GOT3 (cell line): Measurements from ENCODE around the gene ZBTB43.
"Not testable (repeated sequence)": the region's sequence is repeated elsewhere in the genome, so short reads cannot be mapped to it uniquely, and the experiment has no call there.

ENCODE experiments used
- DNase-seq: peaks from one replicate; lab custom pipeline; 2025; ENCODE audit warnings: mixed read lengths; lab: John Stamatoyannopoulos, UW

ZBTB43 gene

DNA sequence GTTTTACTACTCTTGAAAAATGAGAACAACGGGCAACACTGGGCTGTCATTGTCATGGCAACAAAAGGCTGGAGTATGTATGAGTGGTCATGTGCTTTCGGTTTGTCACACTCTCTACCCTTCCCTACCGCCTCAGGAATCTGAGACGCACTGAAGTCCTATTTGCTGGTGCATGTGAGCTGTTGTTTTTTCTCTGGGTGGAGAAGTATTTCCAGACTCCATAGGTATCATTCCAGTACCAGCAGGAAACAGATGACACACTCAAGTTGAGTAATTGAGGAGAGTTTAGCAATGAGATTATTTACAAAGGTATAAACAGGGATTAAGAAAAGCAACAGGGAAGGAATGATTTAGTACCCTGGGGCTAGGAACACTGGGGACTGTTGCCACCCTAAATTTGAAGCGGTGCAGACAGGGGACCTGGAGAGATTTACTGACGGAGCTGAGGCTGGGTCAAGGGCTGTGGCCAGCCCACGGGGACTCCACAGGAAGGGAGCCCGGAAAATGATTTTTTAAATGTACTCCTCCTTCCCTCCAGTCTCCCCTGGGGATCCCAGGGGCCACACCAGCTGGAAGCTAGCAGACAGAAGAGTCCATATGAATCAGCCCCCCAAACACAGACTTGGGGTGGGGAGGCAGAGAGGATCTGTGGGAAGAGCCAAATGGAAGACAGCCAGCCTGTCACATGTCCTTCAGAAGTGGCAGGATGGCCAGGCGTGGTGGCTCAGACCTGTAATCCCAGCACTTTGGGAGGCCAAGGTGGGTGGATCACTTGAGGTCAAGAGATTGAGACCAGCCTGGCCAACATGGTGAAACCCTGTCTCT, 13.2 kb upstream of the ZBTB43 start:
- no peak for DNase-seq

DNA sequence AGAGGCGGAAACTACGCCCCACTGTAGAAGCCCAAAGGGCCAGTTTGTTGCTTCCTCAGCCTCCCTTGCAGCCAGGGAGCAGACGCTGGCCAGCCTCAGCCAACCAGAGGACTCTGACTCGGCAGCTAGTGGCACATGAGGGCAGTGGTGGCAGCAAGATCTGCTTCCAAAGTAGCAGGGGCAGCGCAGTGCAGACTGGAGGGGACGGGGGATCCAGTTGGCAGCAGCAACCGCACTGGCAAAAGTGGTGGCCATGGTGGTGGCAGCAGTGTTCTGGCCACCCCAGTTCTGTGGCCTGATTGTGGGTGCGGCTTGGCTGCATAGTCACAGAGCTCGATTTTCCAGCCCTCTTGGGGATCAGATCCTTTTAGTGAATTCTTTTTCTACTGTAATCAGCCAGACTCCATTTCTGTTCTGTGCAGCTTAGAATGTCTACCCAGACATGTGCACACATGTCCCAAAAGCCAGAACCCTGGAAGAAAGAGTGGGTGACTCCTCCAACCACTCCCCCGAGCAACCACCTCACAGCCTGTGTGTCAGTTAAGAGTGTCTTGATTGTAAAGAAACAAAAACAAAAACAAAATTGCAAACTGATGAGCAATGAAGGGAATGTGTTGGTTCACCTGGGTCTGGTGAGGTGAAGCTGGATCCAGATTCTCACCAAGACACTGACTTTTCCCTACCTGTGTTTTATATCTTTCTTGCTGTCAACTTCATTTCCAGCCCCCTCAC, 11.0 kb upstream of the ZBTB43 start:
- no peak for DNase-seq

DNA sequence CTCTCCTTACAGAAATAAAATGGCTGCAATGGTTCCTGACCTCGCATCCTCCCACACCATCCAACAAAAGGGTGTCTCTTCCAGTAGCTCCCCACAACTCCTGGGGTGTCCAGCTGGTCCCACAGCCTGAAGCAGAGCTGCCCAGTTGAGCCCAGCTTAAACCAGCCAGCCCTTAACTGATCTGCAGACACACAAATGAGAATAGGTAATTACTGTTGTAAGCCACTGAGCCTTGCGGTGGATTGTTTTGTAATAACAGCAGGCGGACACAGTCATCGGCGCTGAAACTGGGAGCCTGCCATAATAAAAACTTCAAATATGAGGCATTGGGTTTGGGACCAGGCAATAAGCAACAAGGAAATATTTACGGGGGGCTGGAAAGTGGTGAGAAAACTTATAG, 10.4 kb upstream of the ZBTB43 start:
- DNase-seq = no peak

DNA sequence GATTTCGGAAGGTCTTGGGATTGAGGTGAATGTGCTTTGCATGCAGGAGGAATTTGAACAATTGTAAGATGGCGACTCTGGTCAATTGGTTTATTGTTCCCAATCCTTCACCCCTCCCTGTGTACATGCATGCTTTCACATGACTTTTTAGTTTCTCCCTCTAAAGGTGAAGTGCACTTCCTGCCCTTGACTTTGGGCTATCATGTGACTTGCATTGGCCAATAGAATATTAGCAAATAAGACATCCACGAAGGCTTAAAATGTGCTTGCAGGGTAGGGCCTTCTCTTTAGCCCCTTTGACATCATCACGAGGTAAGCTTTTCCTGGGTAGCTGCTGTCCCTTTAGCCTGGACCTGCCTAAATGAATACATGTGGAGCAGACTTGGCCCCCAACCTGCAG, 8.1 kb upstream of the ZBTB43 start:
- DNase-seq = no peak

DNA sequence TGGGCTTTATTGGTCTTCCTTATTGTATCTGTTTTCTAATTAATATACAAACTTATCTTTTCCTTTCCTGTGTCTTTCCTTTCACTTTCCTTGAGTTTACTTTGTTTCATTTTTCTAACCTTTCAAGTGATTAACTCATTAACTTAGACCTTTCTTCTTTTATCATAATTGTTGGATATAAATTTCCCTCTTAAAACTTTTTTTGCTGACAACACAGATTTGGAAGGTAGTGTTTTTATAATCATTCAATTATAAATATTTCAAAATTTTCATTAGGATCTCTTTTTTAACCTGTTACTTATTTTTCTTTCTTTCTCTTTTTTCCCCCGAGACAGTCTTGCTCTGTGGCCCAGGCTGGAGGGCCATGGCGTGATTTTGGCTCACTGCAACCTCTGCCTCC, 6.9 kb upstream of the ZBTB43 start:
- no peak for DNase-seq

DNA sequence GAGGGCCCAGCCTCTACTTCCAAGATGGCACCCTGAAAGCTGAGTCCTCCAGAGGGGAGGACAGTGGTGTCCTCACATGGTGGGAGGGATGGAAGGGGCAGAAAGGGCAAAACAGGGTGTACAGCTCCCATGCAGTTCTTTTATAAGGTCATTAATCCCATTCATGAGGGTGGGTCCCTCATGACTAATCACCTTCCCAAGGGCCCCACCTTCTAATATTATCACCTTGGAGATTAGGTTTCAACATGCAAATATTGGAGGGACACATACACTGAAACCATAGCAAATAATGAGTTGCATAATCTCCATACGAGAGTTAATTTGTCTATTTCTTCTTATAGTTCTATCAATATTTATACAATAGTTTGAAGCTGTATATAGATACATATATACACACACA, 5.8 kb upstream of the ZBTB43 start:
- no peak for DNase-seq

DNA sequence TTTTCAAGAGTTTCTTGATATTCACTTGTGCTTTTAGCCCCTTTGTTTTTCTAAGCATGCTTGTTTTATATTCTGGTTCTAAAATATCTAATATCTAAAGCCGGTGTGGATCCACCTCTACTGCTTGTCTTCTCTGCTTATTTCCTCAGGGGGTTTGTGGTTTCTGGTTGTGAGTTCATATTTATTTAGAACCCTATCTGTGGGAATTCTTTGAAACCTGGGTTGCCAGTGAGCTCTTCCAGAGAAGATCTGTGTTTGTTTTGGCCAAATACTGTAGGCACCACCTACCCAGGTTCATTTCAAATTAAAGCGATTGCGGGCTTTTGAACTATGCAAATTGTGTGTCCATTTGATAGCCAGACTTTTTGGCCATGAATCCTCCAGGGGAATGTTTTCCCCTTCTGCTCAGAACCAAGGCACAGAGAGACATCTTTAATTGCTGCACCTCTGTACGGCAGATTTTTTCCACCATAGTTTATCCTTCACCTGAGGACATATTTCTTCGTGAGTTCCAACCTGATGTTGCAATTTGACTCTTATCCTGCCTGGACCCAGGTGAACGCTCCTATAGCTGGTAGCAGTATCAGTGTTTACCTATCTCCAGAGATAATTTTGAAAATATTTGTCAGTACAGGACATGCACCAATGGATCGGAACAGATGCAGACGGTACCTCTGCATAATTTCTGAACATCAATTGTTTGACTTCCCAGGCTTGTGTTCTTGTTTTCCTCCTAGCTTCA, 2.4 kb upstream of the ZBTB43 start:
- no peak for DNase-seq

DNA sequence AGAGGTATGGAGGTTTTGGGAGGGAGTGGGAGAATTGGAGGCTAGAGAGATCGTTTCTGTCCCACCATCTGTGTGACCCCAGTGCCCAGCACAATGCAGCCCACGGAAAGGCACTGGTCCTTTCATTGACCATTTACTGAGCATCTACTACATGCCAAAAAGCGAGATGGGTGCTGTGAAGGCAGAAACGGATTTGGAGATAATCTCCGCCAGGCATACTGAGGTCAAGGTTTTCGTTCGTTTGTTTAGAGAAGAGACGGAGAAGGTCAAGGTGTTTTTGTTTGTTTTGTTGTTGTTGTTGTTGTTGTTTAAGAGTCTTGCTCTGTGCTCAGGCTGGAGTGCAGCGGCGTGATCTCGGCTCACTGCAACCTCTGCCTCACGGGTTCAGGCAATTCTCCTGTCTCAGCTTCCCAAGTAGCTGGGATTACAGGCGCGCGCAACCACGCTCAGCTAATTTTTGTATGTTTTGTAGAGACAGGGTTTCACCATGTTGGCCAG, 593 bp upstream of the ZBTB43 start:
- no peak for DNase-seq

DNA sequence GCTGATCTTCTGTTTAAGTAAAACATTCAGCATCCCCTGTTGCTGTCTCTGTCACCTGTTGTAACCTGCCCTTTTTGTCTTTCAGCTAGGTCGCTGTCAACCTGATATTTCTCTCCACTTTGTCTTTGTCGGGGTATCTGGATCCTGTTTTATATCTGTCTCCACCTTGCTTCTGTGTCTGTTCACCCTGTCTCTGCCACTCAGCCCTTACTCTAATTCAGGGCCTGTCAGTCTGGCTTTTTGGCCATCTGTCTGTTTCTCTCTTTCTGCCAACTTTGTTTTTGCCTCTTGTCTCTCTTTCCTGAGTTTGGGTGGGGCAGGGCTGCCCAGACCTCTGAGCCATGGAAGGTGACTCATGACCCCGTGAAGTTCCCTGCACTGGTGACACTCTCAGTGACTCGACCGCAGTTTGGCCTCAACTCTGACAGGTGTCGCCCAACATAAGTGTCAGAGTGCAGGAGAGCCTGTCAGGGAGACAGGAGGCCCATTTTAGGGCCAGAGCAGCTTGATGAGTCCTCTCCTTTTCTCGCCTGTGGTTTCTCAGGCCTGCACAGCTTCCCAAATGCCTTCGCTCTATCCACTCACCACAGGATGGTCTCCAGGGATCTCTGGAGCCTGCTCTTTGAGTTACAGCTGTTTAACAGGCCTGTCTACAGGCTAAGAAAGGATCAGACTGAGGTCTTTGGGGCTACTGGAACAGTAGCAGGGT, 868 bp downstream of the ZBTB43 start:
- no peak for DNase-seq

DNA sequence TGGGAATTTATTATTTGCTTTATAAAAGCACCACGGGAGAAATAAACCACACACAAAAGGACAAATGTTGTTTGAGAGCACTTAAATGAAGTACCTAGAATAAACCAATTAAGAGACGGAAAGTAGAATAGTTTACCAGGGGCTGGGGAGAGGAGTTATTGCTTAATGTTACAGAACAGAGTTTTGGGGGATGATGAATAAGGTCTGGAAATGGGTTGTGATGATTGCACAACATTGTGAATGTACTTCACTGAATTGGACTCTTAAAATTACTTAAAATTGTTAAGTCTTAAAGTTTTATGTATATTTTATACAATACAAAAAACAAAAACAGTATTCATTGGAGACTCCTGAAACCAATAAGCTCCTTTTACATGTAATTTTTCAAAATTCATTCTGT, 1.5 kb downstream of the ZBTB43 start:
- no peak for DNase-seq

DNA sequence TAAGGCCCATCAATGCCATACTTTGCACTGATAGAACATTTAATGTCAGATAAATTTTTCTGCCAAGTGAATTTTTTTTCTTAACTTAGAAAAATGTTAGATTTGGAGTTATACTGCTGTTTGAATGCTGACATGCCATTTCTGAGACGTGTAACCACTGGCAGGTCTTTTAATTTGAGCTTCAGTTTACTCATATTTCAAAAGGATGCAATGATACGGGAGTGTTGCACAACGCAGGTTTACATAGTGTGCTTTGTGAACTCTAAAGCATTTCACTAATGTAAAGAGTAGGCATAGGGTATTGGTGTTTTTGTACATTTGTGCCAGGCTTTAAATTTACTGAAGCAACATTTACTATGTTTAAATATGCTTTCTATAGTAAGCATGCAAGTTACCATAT, 4.2 kb downstream of the ZBTB43 start:
- DNase-seq = no peak

DNA sequence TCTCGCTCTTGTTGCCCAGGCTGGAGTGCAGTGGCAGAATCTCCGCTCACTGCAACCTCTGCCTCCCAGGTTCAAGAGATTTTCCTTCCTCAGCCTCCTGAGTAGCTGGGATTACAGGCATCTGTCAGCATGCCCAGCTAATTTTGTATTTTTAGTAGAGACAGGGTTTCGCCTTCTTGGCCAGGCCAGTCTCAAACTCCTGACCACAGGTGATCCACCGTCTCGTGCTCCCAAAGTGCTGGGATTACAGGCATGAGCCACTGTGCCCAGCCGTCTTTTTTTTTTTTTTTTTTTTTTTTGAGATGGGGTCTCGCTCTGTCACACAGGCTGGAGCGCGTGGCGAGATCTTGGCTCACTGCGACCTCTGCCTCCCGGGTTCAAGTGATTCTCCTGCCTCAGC, 5.4 kb downstream of the ZBTB43 start:
- DNase-seq = not testable (repeated sequence)

DNA sequence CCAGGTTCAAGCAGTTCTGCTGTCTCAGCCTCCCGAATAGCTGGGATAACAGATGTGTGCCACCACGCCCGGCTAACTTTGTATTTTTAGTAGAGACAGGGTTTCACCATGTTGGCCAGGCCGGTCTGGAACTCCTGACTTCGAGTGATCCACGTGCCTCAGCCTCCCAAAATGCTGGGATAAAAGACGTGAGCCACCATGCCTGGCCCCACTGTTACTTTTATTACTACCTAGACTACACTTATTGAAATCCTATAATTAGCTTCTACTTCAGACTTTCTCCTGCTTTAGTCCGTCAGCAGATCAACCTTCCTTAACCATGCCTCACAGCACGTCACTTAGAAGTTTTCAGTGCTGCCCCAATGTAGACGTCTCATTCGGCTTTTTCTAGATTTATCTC, 8.2 kb downstream of the ZBTB43 start:
- no peak for DNase-seq

DNA sequence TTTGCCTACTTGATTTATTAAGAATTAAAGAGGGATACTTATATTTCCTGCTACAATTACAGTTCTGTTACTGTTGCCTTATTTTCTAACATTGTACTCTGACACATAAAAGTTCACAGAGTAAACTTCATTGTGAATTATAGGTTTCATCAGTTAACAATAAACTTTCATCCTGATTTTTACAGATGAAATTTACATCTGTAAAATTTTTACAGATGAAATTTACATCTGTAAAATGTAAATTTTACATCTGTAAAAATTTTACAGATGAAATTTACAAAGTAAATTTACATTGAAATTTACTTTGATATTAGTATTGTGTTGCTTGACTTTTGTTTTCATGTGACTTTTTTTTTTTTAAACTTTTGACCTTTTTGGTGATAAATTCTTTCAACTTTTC, 9.3 kb downstream of the ZBTB43 start:
- no peak for DNase-seq

DNA sequence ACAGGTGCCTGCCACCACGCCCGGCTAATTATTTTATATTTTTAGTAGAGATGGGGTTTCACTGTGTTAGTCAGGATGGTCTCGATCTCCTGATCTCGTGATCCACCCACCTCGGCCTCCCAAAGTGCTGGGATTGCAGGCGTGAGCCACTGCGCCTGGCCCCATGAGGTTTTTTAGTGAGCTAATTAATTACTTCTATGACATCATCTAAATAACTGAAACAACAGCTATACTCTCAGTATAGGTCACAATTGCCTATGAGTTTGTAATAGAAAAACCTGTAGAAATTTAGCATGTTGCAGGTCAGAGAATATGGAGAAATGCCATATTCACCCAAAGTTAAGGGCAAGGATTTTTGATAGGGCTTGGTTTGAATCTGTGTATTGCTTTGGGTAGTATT, 12.8 kb downstream of the ZBTB43 start:
- not testable (repeated sequence) for DNase-seq

DNA sequence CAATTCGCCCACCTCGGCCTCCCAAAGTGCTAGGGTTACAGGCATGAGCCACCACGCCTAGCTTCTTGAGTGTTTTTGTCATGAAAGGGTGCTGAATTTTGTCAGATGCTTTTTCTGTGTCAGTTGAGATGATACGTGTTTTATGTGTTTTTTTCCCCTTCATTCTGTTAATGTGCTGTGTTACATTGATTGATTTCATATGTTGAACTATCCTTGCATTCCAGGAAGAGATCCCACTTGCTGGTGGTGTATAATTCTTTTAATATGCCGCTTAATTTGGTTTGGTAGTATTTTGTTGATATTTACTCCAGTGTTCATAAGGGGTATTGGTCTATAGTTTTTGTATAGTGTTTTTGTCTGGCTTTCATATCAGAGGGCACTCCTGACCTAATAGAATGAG, 13.6 kb downstream of the ZBTB43 start:
- DNase-seq = no peak

DNA sequence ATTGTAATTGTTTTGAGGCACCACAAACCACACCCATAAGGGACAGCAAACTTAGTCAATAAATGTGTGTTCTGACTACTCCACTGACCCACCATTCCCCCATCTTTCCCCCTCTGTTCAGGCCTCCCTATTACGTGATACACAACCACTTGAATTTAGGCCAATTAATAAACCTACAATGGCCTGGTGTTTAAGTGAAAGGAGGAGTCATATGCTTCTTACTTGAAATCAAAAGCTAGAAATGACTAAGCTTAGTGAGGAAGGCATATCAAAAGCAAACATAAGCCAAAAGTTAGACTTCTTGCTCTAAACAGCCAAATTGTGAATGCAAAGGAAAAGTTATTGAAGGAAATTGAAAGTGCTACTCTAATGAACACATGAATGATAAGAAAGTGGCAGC, 14.6 kb downstream of the ZBTB43 start:
- no peak for DNase-seq

DNA sequence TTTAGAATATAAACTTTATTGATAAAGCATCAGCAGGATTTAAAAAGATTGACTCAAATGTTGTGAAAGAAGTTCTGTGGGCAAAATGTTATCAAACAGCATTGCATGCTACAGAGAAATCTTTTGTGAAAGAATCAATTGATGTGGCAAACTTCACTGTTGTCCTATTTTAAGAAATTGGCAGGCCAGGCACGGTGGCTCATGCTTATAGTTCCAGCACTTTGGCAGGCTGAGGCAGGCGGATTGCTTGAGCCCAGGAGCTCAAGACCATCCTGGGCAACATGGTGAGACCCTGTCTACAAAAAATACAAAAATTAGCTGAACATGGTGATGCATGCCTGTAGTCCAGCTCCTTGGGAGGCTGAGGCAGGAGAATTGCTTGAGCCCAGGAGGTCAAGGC, 17.4 kb downstream of the ZBTB43 start:
- no peak for DNase-seq

DNA sequence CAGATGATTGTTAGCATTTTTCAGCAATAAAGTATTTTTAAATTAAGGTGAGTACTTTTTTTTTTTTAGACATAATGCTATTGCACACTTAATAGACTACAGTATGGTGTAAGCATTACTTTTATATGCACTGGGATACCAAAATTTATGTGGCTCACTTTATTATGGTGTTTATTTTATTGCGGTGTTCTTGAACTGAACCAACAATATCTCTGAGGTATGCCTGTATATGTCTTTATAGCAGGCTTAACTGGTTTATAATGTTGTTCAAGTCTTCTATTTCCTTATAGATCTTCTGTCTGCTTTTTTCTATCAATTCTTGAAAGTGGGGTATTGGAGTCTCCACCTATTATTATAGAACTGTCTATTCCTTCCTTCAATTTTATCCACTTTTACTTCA, 18.0 kb downstream of the ZBTB43 start:
- no peak for DNase-seq

DNA sequence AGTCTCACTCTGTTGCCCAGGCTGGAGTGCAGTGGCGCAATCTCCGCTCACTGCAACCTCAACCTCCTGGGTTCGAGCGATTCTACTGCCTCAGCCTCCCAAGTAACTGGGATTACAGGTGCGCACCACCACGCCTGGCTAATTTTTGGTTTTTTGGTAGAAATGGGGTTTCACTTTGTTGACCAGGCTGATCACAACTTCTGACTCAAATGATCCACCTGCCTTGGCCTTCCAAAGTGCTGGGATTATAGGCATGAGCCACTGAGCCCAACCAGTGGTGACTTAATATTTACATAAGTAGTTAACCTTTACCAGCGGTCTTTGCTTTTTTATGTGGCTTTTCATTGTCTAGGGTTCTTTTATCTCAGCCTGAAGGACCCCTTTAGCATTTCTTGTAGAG, 19.2 kb downstream of the ZBTB43 start:
- DNase-seq = not testable (repeated sequence)

DNA sequence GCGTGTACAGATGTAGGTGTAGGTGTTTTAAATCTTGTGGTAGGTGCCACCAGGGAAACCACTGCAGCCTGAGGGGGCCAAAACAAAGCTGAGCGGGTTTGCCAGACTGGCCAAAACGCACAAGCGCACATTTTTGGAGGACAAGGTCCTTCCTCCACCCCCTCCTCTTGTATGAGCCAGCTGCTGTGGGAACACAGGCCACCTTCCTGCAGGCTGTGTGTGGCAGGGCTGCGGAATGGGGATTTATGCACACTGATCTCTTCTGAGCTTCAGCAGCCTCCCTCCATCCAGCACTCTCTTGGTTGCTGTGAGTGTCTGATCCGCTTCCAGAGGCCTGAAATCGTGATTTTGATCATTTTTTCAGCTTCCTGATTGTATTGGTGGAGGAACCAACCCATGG, 22.4 kb downstream of the ZBTB43 start:
- no peak for DNase-seq

DNA sequence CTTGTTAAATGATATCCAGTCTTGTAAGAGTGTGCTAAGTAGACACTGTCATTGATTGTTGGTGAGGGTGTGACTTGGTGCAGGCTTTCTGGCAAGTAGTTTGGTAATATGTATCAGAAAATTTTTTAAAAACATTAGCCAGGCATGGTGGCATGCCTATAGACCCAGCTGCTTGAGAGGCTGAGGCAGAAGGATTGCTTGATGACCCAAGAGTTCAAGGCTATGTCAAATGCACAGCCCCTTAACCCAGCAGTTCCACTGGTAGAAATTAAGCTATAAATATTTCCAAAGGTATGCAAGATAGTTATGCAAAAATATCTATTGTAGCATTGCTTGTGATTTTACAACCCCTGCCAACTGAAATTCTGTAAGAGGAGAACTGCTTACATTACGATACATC, 24.2 kb downstream of the ZBTB43 start:
- DNase-seq = no peak
